ENCODE data around the gene AFMID. TPM values are rescaled to one million over a fixed set of nuclear protein-coding genes. Genes with fewer than 3 reads are reported as not detected.

The AFMID gene
- polyA plus RNA-seq, 1 experiment, result 28.0 TPM

DNA sequence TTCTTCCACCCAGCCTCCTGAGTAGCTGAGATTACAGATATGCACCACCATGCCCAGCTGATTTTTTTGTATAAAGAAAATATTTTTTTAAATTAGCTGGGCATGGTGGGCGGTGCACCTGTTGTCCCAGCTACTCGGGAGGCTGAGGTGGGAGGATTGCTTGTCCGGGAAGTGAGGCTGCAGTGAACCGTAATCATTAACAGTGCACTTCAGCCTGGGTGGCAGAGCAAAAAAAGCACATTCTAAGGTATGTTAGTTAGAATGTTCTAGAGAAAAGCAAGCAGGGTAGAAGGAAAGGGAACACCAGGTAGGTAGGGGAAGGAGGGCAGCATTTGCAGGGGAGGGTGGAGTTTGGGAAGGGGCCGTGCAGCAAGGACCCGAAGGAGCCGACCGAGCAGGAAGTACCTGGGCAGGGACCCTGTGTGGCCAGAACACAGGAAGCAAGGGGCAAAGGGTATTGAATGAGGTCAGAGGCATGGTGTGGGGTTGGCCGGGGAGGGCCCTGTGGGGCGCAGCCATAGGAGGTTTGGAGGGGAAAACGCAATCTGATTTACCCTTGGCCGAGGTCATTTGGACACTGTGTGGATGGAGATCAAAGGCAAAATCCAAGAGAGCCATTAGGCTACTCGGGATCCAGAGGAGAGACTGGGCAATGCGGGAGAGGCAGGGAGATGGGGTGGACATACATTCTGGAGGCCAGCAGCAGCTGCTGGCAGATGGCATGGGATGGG is 38.7 kb upstream of the AFMID start:
- no peaks in the 10 kb centered on the region; the same call in 1 of the 2 replicates for H3K27me3 ChIP-seq (ENCODE audit: control insufficient read depth, insufficient read depth, low read length)
- H3K36me3 ChIP-seq (ENCODE audit: control insufficient read depth, insufficient read depth, low read length), result no peaks in the 10 kb centered on the region
- no peak overlapping the region for H3K4me3 ChIP-seq (ENCODE audit: low read depth, low read length)
- ChIA-PET CTCF (no interaction called here), POLR2A (no interaction called here)
- no peak for DNase-seq (ENCODE audit: low read depth)
- TF ChIP-seq, protein P1, sequence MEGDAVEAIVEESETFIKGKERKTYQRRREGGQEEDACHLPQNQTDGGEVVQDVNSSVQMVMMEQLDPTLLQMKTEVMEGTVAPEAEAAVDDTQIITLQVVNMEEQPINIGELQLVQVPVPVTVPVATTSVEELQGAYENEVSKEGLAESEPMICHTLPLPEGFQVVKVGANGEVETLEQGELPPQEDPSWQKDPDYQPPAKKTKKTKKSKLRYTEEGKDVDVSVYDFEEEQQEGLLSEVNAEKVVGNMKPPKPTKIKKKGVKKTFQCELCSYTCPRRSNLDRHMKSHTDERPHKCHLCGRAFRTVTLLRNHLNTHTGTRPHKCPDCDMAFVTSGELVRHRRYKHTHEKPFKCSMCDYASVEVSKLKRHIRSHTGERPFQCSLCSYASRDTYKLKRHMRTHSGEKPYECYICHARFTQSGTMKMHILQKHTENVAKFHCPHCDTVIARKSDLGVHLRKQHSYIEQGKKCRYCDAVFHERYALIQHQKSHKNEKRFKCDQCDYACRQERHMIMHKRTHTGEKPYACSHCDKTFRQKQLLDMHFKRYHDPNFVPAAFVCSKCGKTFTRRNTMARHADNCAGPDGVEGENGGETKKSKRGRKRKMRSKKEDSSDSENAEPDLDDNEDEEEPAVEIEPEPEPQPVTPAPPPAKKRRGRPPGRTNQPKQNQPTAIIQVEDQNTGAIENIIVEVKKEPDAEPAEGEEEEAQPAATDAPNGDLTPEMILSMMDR (IDR thresholded peaks at IDR 0.05; ENCODE audit: insufficient read depth, low read depth, low read length), result no peak

DNA sequence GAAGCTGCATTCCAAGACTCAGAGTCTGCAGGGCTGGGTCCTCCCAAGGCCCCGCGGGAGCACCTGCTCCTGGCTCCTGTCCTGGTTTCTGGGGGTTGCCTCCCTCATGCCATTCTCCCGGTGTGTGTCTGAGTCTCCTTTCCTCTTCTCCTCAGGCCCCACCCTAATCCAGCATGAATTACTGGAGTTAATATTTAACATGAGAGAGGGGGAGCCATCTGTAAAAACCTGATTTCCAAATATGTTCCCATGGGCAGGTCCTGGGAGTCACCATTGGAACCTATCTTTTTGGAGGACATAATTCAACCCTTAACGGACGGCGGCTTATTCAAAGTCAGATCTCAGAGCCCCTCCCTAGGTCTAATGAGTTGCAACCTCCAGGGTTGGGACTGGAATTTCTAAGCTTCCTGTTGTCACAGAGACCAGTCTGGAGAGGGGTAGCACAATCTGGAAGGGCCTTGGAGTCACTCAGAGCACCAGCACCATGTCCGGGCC is 35.6 kb upstream of the AFMID start:
- ChIA-PET CTCF (no interaction called here), POLR2A (no interaction called here)
- no peaks in the 10 kb centered on the region; the same call in 1 of the 2 replicates for H3K27me3 ChIP-seq (ENCODE audit: control insufficient read depth, insufficient read depth, low read length)
- H3K4me3 ChIP-seq (ENCODE audit: low read depth, low read length), result no peak overlapping the region
- no peak for DNase-seq (ENCODE audit: low read depth)
- H3K36me3 ChIP-seq (ENCODE audit: control insufficient read depth, insufficient read depth, low read length), result no peaks in the 10 kb centered on the region
- TF ChIP-seq, protein P1 (IDR thresholded peaks at IDR 0.05; ENCODE audit: insufficient read depth, low read depth, low read length), result no peak

- POLR2A ChIA-PET, result no interaction called here
- TF ChIP-seq, protein P1 (IDR thresholded peaks at IDR 0.05; ENCODE audit: insufficient read depth, low read depth, low read length), result no peak
- CTCF ChIA-PET, result interaction anchor here (0.6 kb wide), 1 partner anchor 48 kb away, joined by 3 read pairs; no protein-coding TSS in a partner anchor
- no peak for DNase-seq (ENCODE audit: low read depth)
- no peak overlapping the region for H3K4me3 ChIP-seq (ENCODE audit: low read depth, low read length)
- no peaks in the 10 kb centered on the region for H3K27me3 ChIP-seq (ENCODE audit: control insufficient read depth, insufficient read depth, low read length)
- no peaks in the 10 kb centered on the region for H3K36me3 ChIP-seq (ENCODE audit: control insufficient read depth, insufficient read depth, low read length)
Observed at GRCh38 chr17:78154903-78155811, 32.0 kb upstream of the AFMID start.

- POLR2A ChIA-PET, result no interaction called here
- CTCF ChIA-PET, result interaction anchor here (1.3 kb wide), 1 partner anchor 50 kb away, joined by 3 read pairs; no protein-coding TSS in a partner anchor
Observed at GRCh38 chr17:78159575-78160158, 27.5 kb upstream of the AFMID start.

More at GRCh38 chr17:78159575-78160158, 27.5 kb upstream of the AFMID start:
- TF ChIP-seq, protein P1 (IDR thresholded peaks at IDR 0.05; ENCODE audit: insufficient read depth, low read depth, low read length), result no peak
- Histone ChIP-seq H3K27me3 (ENCODE audit: control insufficient read depth, insufficient read depth, low read length) (no peaks in the 10 kb centered on the region), H3K36me3 (ENCODE audit: control insufficient read depth, insufficient read depth, low read length) (no peaks in the 10 kb centered on the region), H3K4me3 (ENCODE audit: low read depth, low read length) (no peak overlapping the region)
- no peak for DNase-seq (ENCODE audit: low read depth)

Data from BJ (cell line).